ENCODE measurements around the gene ABCA1.
"Not testable (repeated sequence)": the region's sequence is repeated elsewhere in the genome, so short reads cannot be mapped to it uniquely, and the experiment has no call there.

The ABCA1 gene, protein sequence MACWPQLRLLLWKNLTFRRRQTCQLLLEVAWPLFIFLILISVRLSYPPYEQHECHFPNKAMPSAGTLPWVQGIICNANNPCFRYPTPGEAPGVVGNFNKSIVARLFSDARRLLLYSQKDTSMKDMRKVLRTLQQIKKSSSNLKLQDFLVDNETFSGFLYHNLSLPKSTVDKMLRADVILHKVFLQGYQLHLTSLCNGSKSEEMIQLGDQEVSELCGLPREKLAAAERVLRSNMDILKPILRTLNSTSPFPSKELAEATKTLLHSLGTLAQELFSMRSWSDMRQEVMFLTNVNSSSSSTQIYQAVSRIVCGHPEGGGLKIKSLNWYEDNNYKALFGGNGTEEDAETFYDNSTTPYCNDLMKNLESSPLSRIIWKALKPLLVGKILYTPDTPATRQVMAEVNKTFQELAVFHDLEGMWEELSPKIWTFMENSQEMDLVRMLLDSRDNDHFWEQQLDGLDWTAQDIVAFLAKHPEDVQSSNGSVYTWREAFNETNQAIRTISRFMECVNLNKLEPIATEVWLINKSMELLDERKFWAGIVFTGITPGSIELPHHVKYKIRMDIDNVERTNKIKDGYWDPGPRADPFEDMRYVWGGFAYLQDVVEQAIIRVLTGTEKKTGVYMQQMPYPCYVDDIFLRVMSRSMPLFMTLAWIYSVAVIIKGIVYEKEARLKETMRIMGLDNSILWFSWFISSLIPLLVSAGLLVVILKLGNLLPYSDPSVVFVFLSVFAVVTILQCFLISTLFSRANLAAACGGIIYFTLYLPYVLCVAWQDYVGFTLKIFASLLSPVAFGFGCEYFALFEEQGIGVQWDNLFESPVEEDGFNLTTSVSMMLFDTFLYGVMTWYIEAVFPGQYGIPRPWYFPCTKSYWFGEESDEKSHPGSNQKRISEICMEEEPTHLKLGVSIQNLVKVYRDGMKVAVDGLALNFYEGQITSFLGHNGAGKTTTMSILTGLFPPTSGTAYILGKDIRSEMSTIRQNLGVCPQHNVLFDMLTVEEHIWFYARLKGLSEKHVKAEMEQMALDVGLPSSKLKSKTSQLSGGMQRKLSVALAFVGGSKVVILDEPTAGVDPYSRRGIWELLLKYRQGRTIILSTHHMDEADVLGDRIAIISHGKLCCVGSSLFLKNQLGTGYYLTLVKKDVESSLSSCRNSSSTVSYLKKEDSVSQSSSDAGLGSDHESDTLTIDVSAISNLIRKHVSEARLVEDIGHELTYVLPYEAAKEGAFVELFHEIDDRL (N-terminal part only)

DNA sequence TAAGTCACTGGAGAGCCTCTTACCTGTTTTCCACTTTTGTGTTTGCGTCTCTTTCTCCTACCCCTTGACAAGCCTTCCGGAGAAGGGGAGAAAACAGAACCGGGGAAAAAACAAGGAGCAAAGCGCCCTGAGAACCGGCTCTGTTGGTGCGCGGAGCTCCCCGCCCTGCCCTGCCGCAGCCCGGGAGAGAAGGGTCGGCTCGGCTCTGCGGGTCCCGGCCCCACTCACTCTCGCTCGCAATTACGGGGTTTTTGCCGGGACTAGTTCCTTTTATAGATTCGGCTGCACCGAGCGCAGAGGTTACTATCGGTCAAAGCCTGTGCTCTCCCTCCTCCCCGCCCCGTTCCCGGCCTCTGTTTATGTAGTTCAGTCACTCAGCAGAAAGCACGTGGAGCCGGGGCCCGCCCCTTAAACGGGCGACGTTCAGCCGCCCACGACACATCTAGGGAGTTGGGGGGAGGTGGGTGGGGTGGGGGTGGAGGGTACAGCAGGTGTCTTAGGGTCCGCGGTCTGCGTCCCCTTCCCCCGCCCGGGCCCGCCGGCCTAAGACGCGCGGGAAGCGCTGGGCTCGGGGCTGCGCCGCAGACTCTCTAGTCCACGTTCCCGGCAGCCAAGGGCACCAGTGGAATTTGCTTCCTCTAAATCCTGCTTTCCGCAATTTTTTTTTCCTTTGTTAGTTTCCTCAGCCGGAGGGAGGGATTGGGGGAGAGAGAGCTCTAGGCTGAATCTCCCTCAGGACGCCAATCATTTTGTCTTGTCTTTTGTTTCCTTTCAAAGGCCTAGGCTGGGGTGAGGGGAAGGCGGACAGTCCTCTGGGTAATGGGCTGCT, at the start of gene ABCA1:
Gene ABCA1, minus strand, starts transcription at position 244 of the 829 bp plus-strand sequence. CDS start 24,476 bp downstream, outside the sequence.
- DNase-seq = peak; percentile 63

DNA sequence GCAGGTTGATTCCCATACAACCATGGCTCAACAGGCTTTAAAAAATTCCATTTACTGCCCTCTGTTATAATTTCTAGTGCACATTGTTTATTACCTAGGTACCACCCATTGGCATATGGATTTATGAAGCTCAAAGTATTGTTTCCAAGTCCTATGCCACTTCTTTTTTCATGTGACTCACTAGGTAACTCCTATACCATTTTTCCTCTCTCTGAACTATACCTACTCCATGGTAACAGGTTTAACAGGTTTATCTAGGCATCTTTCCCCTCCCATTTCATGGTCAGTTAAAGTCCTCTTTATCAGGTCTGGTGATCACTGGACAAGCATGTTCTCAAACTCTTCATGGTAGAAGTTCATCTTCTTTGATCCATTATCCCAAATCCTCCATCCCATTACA, 49.6 kb upstream of the ABCA1 start:
- no peak for DNase-seq

DNA sequence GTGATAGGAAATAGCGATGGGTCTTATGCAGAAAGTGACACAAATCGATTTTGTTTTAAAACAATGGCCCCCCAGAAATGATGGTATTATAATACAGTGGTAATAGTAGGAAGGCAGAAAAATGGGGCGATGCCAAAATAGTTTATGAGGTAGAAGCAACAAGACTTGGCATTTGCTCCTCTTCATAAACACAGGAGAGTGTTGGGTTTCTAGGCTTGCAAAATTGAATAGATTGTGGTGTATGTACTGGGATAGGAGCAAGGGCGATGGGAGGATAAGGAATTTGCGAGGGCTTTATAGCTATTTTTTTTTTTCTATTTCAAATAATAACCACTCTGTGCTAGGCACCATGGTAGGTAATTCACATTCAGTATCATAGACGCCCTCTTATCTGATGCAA, 49.2 kb upstream of the ABCA1 start:
- DNase-seq = no peak

DNA sequence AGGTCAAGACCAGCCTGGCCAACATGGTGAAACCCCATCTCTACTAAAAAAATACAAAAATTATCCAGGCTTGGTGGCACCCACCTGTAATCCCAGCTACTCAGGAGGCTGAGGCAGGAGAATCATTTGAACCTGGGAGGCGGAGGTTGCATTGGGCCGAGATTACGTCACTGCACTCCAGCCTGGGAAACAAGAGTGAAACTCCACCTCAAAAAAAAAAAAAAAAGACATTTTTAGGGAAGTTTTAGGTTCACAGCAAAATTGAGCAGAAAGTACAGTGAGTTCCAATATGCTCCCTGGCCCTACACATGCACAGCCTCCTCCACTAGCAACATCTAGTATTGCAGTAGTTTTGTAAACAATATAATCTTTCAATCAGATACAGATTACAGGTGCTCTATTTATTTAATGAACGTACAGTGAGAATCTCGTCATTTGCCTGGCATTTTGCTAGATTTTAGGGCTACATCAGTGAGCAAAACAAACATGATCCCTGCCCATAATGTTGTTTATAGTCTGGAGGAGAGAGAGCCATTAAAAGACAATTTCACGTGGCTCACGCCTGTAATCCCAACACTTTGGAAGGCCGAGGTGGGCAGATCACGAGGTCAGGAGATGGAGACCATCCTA, 48.1 kb upstream of the ABCA1 start:
- DNase-seq = not testable (repeated sequence)

DNA sequence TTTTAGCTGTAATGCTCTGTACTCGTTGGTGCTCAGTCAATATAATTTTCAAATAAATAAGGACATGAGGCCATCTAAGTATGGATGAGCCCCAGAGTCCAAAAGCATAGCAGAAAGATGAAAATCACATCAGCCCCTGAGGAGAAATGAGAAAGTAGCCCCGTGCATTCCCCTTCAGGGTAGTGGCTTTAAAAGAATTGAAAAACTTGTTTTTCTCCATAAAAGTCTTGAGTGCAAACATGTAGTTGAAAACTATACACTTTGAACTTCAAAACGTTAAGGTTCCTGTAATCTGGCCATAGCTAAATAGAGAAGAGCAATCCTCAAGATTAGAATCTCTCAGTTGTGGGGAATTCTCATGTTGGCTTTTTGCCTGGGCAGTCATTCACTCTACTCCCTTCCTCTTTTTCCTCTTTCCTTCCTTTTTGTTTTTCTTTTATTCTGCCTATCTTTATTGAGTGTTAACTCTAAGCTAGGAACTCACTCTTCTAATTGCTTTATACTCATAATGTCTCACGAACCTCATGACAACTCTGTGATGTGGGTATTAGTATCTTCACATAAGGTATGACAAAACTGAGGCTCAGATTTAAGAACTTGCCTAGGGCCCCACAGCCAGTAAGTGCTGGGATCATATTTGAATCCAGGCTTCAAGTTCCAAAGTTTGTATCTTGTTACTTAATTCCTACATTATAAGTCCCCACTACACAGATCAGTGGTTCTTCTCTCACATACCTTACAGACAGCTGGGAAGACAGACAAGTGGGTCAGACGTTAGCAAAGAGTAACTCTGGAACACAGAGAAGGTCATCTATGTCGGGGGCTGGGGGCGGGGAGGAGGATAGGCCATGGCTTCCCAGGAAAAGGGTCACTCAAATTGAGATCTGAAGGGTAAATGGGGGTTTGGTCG, 46.4 kb upstream of the ABCA1 start:
- no peak for DNase-seq

DNA sequence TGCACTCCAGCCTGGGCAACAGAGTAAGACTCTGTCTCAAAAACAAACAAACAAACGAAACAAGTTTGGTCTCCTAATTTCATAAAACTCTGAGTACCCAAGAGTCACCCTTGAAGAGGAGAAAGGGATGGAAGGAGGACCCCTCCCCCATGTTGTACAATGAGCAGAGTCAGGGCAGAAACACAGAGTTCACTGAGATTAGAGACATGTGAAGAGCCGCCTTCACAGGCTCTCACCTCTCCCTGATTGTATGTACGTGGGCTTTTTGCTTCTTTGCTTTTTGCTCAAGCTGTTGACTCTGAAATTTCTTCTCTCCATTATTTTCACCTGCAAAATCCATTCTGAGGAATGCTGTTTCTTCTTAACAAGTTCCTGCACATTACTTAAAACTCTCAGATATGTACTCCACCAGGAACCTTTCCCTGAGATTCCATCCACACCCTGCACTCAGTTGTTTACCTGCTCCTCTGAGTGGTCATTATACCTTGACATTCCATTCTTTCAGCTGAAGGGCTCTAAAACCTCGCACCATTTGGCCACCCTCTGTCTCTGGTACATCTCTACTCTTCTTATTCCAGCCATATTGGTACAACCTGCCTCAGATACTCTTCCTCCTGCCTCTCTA, 44.4 kb upstream of the ABCA1 start:
- no peak for DNase-seq

DNA sequence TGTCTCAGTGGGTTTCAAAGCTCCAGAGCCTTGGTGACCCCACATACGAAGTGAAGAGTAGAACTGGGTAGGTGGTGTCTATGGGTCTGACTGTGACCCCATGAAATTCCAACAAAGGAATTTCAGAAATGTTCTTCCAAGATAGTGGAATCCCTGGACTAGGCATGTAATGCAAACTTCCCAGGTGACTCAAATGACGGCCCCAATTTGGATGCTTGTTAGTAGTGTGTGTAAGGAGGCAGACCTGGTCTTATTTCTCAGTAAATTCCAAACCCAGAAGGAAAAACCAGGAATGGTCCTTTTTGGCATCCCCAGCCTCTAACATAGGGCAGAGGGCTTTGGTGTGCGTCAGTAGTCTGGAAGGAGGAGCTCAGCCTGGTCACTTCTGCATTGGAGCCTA, 43.6 kb upstream of the ABCA1 start:
- DNase-seq = no peak

DNA sequence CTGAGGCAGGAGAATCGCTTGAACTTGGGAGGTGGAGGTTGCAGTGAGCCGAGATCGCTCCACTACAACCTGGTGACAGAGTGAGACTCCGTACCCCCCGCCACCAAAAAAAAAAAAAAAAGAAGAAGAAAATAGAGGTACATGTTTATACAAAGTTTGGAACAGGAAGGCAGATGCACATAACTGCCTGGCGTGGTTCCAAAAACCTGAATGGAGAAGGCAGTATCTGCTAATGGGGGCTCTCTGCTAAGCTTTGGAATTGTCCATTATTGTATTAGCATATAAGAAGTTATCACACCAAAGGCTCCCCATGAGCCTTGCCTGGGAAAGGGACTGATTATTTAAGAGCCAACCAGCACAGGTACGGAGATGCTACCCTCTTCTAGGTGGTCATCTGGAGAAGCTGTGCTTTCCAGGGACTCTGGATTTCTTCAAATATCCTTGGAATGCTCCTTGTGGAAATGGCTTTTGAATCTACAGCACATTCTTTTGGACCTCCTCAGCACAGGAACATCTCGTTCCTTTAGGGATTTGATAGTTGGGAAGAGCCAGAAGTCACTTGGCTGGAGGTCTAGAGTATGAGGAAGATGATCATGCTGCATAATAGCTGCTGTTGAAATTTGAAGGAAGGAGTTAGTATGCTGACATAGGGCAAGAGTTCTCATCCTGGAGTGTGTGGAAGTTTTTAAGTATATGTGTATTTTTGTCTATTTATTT, 42.5 kb upstream of the ABCA1 start:
- DNase-seq = no peak

DNA sequence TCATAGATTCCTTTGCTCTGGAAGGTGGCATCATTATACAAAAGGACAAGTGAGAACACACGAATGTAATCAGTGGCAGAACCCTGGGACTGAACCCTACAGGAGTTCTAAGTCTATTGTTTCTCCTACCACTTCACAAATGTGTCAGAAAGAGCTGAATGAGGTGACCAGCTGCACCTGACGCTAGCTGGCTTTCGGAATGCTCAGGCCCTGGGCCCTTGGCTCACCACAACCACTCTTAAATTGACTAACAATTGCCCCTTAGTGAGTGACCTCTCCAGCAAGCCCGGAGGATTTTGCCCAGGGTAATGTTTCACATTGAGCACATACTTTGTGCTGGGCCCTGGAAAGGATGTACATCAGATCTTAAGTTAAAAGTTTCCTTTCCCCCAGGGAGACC, 41.2 kb upstream of the ABCA1 start:
- no peak for DNase-seq

DNA sequence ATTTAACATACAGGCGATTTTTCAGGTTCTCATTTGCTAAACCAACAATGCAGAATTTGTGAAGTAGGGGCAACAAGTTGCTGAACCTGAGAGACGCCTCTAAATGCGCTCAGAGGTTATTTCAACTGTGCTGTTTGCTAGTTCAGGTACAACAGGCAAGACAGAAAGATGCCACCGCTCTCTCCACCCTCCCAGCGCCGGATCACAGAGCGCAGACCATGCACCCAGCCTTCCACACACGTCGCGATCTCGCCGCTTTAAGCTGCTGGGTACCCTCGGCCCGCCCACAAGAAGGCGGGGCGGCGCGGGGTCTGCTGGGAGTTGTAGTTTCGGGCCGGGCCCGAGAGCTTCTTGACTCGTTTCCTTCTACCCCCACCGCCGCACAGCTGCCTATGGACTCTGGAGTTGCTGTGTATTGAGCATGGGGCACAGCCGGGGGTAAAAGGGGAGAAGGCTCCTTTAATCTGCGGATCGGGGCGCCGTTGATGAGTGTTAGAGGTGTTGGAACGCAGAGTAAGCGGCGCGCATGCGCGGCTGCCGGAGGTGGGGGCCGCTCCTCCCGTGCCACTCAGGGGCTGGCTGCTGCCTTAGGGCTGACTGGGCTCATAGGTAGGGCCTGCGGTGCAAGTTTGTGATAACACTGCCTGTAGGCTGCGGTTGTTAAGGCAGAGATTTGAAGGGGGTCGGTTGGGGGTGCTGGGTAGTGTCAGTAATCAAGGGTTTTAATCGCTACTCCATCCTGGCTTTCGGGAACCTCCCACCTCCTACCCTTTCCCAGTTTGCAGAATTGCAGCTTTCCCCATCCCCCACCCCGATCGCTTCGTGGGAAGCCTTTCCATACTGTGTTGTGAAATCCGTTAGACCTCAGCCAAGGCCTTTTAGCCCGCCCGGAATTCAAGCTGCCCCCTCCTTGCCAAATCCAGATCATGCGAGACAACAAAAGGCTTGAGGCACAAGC, 40.3 kb upstream of the ABCA1 start:
- peak; percentile 88 for DNase-seq

DNA sequence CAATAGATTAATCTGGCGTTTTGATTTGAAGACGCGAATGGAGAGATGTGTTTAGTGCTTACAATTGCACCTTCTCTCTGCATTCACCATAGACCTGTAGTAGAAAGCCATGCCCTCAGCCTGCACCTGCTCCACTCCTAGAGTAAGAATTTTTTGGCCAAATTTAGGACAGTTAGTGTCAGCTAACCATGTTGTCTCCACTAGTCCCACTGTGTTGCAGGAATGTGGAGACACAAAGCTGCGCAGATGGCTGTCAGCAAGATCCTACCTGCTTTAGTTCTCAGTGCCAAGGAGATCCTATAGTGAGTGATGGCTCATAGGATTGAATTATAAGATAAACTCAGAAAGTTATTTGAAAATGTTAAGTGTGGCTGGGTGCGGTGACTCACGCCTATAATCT, 35.1 kb upstream of the ABCA1 start:
- DNase-seq = no peak

DNA sequence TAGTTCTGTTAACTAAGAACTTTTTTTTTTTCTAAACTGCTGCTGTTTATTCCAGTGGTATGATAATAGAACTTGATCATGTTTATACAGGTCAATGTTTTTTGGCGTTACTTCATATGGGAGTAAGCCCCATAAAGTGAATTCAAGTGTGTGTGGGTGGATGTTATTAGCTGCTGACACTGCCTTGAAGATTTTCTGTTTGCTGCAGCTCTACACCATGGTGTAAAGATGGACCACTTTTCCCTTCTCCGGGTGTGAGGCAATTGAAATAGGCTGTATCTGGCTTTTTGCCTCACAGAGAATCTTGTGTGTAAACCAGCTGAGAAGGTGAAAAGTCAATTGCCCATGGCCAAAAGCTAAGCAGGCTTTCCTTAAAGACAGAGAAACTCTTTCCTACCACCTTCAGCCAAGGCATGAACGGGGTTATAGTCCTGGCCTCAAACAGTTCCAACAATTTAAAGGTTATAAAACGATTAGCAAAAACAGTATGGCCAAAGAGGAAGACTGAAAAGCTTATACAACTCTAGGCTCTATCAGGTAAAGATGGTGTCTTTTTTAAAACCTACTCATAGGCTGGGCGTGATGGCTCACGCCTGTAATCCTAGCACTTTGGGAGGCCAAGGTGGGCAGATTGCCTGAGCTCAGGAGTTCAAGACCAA, 33.9 kb upstream of the ABCA1 start:
- DNase-seq = no peak

DNA sequence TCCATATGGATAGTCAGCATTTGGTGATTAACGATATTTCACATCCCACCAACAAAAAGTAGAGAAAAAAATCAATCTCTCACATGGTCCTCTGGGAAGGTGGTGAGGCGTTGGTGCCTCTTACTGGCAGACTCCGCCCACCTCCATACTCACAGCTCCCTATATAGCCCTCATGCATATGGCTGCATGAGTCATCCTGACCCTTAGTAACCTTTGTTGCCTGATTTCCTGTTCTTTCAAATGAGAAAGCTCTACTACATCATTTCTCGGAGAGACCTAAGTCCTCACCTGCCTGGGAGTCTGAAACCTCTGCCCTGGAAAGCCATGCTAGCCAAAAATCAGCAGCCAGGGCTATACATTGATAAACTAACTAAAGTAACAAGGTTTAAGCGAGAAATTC, 33.3 kb upstream of the ABCA1 start:
- DNase-seq = peak; percentile 50

DNA sequence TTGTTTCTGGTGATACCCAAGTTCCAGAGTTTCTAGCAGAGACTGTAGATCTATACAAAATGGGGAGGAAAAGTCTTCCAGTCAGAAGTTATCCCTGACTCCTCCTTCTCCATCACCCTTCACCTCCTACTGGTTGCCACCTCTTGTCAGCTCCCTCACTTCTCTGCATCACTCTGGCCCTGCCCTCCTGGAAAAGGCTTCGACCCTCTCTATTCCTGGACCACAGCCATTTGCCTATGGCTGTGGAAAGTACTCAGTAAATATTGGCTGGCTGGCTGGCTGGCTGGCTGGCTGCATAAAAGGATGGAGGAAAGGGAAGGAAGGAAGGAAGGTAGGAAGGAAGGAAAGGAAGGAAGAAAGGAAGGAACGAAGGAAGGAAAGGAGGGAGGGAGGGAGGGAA, 32.7 kb upstream of the ABCA1 start:
- DNase-seq = no peak

DNA sequence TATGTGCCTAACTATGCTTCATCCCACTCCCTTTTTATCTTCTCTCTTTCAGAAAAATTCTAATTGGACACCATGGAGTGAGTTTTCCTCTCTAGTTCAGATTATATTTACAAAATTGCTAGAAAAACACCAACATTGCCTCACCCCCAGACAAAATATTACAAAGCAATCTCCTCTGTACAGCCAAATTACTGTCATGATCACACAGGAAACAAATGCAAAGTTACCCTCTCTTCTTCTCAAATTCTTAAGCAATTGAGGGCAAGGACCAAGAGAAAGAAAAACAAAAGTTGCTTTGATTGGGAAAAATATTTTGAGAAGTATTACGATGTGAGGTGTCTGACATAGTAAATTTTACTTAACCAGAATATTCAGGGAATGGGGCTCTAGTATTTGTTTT, 30.8 kb upstream of the ABCA1 start:
- DNase-seq = no peak

DNA sequence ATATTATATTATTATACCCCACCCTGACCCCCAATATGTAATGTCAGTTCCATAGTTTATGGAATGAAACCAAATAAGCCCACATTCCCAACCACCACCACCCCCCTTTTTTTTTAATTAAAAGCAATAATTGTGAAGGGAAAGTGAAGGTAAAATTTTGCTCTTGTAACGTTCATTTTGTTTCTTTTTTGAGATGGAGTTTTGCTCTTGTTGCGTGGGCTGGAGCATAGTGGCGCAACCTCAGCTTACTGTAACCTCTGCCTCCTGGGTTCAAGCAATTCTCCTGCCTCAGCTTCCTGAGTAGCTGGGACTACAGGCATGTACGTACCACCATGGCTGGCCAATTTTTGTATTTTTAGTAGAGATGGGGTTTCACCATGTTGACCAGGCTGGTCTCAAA, 30.1 kb upstream of the ABCA1 start:
- DNase-seq = not testable (repeated sequence)

DNA sequence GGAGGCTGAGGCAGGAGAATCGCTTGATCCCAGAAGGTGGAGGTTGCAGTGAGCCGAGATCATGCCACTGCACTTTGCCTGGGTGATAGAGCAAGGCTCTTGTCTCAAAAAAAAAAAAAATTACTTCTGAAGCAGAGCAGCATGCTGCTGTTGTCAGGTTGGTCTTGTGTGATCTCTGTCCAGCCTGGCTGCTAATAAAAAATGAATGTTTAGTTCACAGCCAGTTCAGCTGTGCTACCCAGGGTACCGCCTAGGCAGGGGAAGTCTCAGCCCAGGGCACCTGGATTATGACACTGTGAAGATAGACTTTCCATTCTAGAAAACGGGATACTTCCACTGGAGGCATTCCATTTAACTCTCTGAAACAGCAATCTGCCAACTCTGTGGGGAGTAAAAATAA, 23.5 kb upstream of the ABCA1 start:
- DNase-seq = no peak

DNA sequence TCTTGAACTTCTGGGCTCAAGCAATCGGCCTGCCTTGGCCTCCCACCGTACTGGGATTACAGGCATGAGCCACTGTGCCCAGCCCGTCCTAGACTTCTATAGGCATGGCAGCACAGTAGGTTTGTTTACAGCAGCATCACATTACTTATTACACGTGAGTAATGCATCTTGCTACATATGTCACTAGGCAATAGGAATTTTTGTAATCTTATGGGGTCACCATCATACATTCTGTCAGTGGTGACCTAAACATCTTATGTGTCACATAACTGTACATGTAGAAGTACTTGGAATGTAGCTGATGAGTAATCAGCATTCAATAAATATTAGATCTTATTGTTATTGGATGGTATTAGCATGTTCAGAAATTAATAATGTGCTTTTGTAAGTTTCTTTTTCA, 22.9 kb upstream of the ABCA1 start:
- DNase-seq = no peak

Data from activated naive CD4-positive, alpha-beta T cell treated with Interleukin-2 at 50 U/mL for 16 hours (primary cell).